Adrenal gland (tissue), 5 donors: ENCODE data around the gene THAP12.

ENCODE experiments used
- POLR2A ChIP-seq, 2 donors: fragments of 450-650 bp; IDR thresholded peaks; one replicate each; pipeline ENCODE4 v1.6.1; 2017; ENCODE audit warnings: antibody characterized with exemption in 2 of 2, mild to moderate bottlenecking in 2 of 2, moderate library complexity in 1 of 2
- TF ChIP-seq, protein P1 (sequence below), 6 experiments: fragments of 450-650 bp in 4 of 6; fragments of 200-600 bp in 2 of 6; sonication (generic) in 1 of 6; IDR thresholded peaks; 1 replicate in 5 of 6; 2 replicates in 1 of 6; pipeline versions ENCODE4 v1.5.1 to v1.8.0; 2016 to 2021; ENCODE audit warnings: antibody characterized with exemption in 6 of 6, mild to moderate bottlenecking in 2 of 6, moderate library complexity in 1 of 6
- donor health status: DM: no; HTN: no; CAD: no.

- TF ChIP-seq, protein P1, sequence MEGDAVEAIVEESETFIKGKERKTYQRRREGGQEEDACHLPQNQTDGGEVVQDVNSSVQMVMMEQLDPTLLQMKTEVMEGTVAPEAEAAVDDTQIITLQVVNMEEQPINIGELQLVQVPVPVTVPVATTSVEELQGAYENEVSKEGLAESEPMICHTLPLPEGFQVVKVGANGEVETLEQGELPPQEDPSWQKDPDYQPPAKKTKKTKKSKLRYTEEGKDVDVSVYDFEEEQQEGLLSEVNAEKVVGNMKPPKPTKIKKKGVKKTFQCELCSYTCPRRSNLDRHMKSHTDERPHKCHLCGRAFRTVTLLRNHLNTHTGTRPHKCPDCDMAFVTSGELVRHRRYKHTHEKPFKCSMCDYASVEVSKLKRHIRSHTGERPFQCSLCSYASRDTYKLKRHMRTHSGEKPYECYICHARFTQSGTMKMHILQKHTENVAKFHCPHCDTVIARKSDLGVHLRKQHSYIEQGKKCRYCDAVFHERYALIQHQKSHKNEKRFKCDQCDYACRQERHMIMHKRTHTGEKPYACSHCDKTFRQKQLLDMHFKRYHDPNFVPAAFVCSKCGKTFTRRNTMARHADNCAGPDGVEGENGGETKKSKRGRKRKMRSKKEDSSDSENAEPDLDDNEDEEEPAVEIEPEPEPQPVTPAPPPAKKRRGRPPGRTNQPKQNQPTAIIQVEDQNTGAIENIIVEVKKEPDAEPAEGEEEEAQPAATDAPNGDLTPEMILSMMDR (IDR thresholded peaks at IDR 0.05): no peak
- no peak for TF ChIP-seq POLR2A (IDR thresholded peaks at IDR 0.05)
Observed at GRCh38 chr11:76424891-76425290, 44.0 kb upstream of the THAP12 start.
